Gastrocnemius medialis (tissue), 4 donors: Measurements from ENCODE around the gene AXIN1. TPM values are rescaled to one million over a fixed set of nuclear protein-coding genes. Genes with fewer than 3 reads are reported as not detected.

ENCODE experiments used
- ATAC-seq, 2 donors: fragments of 150-250 bp; one replicate each; pipeline ENCODE4 v1.9.1; 2016
- DNase-seq, 2 donors: peaks; one replicate each; pipeline ENCODE4 v3.0.0-alpha.2; 2019
- H3K27ac ChIP-seq, 4 donors: fragments of 200-600 bp; sonication (generic); 1 replicate in 1 of 4; 2 replicates in 3 of 4; pipeline ENCODE4 v1.5.1; 2016 to 2018; ENCODE audit warnings: mild to moderate bottlenecking in 2 of 4, moderate library complexity in 1 of 4
- H3K27me3 ChIP-seq, 3 donors: fragments of 200-600 bp; sonication (generic) in 2 of 3; 1 replicate in 1 of 3; 2 replicates in 2 of 3; pipeline versions ENCODE4 v1.5.1 to v1.6.0; 2016 to 2019; ENCODE audit warnings: mild to moderate bottlenecking in 1 of 3, moderate library complexity in 1 of 3
- H3K36me3 ChIP-seq, 2 donors: fragments of 200-600 bp; sonication (generic) in 1 of 2; one replicate each; pipeline ENCODE4 v1.5.1; 2017 to 2018
- H3K4me1 ChIP-seq, 2 donors: fragments of 200-600 bp; sonication (generic) in 1 of 2; one replicate each; pipeline ENCODE4 v1.5.1; 2016 to 2017; ENCODE audit warnings: mild to moderate bottlenecking in 2 of 2
- H3K4me3 ChIP-seq, 4 donors: fragments of 200-600 bp; sonication (generic) in 3 of 4; 1 replicate in 1 of 4; 2 replicates in 3 of 4; pipeline ENCODE4 v1.5.1; 2016 to 2019; ENCODE audit warnings: mild to moderate bottlenecking in 2 of 4
- H3K9me3 ChIP-seq, 3 donors: fragments of 200-600 bp; sonication (generic) in 2 of 3; 1 replicate in 1 of 3; 2 replicates in 2 of 3; pipeline ENCODE4 v1.5.1; 2016 to 2019
- POLR2A ChIP-seq, 2 donors: fragments of 450-650 bp; IDR thresholded peaks; one replicate each; pipeline ENCODE4 v1.6.1; 2017; ENCODE audit warnings: antibody characterized with exemption in 2 of 2, mild to moderate bottlenecking in 2 of 2, moderate library complexity in 2 of 2
- in situ Hi-C, 4 donors: fragments of 200-750 bp; cut with MboI; loops; one replicate each; pipeline versions ENCODE4 v1.15.0 to v1.8.0; 2017; ENCODE audit warnings: low sequenced_read_pairs in 4 of 4
- intact Hi-C: fragments of 100-400 bp; cut with DNase I; formaldehyde crosslinking; loops from one replicate; pipeline ENCODE4 v1.15.1; 2023; ENCODE audit warnings: low total_unique reads
- total RNA-seq, 4 donors: library from RNA; depleted of rRNA; stranded (reverse); fragments of >200 nt; gene quantifications; one replicate each; pipeline versions ENCODE4 v1.1.0 to v1.2.3, GENCODE V29; 2016
- TF ChIP-seq, protein P1 (sequence below), 5 experiments: fragments of 450-650 bp in 3 of 5; fragments of 200-600 bp in 2 of 5; sonication (generic) in 2 of 5; IDR thresholded peaks in 4 of 5; conservative IDR thresholded peaks in 1 of 5; 1 replicate in 4 of 5; 2 replicates in 1 of 5; pipeline ENCODE4 v1.5.1; 2016 to 2019; ENCODE audit warnings: antibody characterized with exemption in 5 of 5, mild to moderate bottlenecking in 3 of 5, moderate library complexity in 3 of 5

AXIN1 gene
- total RNA-seq, 4 donors from 2014 or later, result 27.1 to 41.9 (median 32.7) TPM

DNA sequence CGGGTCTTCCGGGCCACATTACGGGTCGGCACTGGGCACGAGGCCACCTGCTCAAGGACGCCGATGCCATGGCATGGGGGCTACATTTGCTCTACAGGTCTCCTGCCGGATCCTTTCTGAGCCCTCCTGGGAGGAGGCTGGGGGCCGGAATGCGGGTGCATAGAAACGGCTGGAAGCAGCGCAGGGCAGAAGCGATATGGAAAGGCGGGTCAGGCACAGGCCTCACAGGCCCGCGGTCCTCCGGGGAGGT is 28.4 kb downstream of the AXIN1 start:
- ATAC-seq (no peak), DNase-seq (no peak)
- Histone ChIP-seq H3K9me3 (no peaks in the 10 kb centered on the region), H3K4me1 (peaks cover 12 to 17% of the 10 kb centered on the region in 2 donors), H3K27ac (no peak overlapping the region), H3K27me3 (no peaks in the 10 kb centered on the region), H3K4me3 (no peak overlapping the region), H3K36me3 (no peaks in the 10 kb centered on the region)
- in situ Hi-C loops, result no loop called here
- TF ChIP-seq POLR2A (IDR thresholded peaks at IDR 0.05), result no peak
- TF ChIP-seq, protein P1, sequence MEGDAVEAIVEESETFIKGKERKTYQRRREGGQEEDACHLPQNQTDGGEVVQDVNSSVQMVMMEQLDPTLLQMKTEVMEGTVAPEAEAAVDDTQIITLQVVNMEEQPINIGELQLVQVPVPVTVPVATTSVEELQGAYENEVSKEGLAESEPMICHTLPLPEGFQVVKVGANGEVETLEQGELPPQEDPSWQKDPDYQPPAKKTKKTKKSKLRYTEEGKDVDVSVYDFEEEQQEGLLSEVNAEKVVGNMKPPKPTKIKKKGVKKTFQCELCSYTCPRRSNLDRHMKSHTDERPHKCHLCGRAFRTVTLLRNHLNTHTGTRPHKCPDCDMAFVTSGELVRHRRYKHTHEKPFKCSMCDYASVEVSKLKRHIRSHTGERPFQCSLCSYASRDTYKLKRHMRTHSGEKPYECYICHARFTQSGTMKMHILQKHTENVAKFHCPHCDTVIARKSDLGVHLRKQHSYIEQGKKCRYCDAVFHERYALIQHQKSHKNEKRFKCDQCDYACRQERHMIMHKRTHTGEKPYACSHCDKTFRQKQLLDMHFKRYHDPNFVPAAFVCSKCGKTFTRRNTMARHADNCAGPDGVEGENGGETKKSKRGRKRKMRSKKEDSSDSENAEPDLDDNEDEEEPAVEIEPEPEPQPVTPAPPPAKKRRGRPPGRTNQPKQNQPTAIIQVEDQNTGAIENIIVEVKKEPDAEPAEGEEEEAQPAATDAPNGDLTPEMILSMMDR (IDR thresholded peaks at IDR 0.05 in 4 of 5, conservative IDR thresholded peaks at IDR 0.05 in 1 of 5), result no peak
- intact Hi-C loops, result no loop called here

DNA sequence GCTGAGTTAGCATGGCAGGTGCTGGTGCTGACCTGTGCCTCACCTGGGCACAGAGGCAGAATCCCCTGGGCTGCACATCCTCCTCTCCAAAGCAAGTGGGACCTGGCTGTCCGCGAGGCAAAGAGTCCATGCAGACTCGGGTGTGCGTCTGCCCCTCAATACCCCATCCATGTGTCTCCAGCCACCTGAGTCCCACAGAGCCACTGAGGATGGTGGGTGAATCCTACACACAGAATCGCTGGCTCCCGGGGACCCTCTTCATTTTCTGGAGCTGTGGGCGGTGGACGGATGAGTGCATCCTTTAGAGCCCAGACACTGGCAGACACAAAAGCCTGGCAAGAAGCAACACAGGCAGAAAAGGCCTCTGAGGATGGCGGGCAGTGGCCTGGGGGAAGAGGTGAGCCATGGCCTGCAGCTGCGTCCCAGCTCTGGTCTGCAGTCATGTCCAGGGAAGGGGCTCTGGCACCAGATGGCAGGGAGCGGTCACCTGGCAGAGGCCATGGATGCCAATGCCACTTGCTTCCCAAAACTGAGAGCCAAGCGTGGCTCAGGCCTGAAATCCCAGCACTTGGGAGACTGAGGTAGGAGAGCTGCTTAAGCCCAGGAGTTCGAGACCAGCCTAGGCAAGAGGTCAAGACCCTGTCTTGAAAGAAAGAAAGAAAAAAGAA is 29.9 kb downstream of the AXIN1 start:
- in situ Hi-C loops (no loop called here), intact Hi-C loops (no loop called here)
- ATAC-seq, result no peak

DNA sequence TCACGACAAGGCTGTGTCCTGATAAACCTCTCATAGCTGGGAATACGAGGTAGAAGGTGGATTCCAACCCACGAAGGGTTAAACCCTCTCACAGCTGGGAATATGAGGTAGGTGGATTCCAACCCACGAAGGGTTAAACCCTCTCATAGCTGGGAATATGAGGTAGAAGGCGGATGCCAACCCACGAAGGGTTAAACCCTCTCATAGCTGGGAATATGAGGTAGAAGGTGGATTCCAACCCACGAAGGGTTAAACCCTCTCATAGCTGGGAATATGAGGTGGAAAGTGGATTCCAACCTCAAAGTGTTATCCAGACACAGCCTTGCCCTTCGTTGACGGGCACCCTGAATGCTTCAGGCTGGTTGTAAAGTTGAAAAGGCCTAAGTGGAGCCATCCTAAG is 31.0 kb downstream of the AXIN1 start:
- Histone ChIP-seq H3K4me3 (no peak overlapping the region), H3K9me3 (no peaks in the 10 kb centered on the region), H3K4me1 (peaks cover under 1% of the 10 kb centered on the region in 2 donors), H3K27ac (no peak overlapping the region), H3K27me3 (no peaks in the 10 kb centered on the region), H3K36me3 (peaks cover 0 to 6% of the 10 kb centered on the region in 2 donors)
- no peak for DNase-seq
- TF ChIP-seq POLR2A (IDR thresholded peaks at IDR 0.05), result no peak
- TF ChIP-seq, protein P1 (IDR thresholded peaks at IDR 0.05 in 4 of 5, conservative IDR thresholded peaks at IDR 0.05 in 1 of 5), result no peak
- intact Hi-C loops, result no loop called here
- in situ Hi-C loops, result no loop called here
- no peak for ATAC-seq

More for the DNA sequence above, 29.9 kb downstream of the AXIN1 start:
- TF ChIP-seq, protein P1 (IDR thresholded peaks at IDR 0.05 in 4 of 5, conservative IDR thresholded peaks at IDR 0.05 in 1 of 5), result no peak
- no peak for TF ChIP-seq POLR2A (IDR thresholded peaks at IDR 0.05)
- H3K4me1 ChIP-seq, result peaks cover 5 to 11% of the 10 kb centered on the region in 2 donors
- no peaks in the 10 kb centered on the region for H3K9me3 ChIP-seq
- H3K27me3 ChIP-seq, result no peaks in the 10 kb centered on the region
- no peak overlapping the region for H3K27ac ChIP-seq
- peaks cover 0 to 6% of the 10 kb centered on the region in 2 donors for H3K36me3 ChIP-seq
- no peak for DNase-seq
- H3K4me3 ChIP-seq, result no peak overlapping the region

DNA sequence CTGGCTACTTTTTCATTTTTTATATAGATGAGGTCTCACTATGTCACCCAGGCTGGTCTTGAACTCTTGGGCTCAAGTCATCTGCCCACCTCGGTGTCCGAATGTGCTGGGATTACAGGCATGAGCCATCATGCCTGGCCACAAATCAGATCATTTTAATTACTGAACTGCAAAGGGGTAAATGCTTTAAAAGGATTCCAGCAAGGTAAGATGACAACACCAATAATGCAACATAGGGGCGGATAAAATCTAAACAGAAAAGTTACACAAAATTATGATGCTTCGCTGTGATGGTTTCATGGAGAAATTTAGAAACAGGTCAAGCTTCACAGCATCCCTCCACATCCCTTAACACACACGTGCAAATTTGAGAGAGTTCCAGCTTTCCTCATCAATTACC is 32.3 kb downstream of the AXIN1 start:
- peaks cover 0 to 6% of the 10 kb centered on the region in 2 donors for H3K36me3 ChIP-seq
- no peaks in the 10 kb centered on the region for H3K4me1 ChIP-seq
- no peak overlapping the region for H3K27ac ChIP-seq
- DNase-seq (no peak), ATAC-seq (no peak)
- intact Hi-C loops (no loop called here), in situ Hi-C loops (no loop called here)
- no peaks in the 10 kb centered on the region for H3K9me3 ChIP-seq
- H3K27me3 ChIP-seq, result no peaks in the 10 kb centered on the region
- H3K4me3 ChIP-seq, result no peak overlapping the region
- no peak for TF ChIP-seq POLR2A (IDR thresholded peaks at IDR 0.05)

DNA sequence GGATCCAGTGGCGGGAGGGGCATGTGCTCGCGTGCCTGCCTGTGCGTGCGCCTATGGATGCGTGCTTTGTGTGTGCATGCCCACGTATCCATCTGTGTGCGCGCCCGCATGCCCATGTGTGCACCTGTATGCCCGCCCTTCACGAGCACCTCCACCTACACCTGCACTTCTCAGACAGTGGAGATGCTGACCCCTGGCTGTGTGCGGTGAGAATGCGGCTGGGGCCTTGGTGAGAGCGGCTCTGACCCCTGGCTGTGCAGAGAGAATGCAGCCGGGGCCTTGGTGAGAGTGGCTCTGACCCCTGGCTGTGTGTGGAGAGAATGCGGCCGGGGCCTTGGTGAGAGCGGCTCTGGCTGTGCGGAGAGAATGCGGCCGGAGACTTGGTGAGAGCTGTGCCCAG is 33.9 kb downstream of the AXIN1 start:
- ATAC-seq (no peak), DNase-seq (no peak)
- intact Hi-C loops, result no loop called here
- Histone ChIP-seq H3K27ac (no peak overlapping the region), H3K4me1 (no peaks in the 10 kb centered on the region), H3K27me3 (no peaks in the 10 kb centered on the region), H3K36me3 (peaks cover 0 to 16% of the 10 kb centered on the region in 2 donors), H3K4me3 (no peak overlapping the region), H3K9me3 (no peaks in the 10 kb centered on the region)
- in situ Hi-C loops, result no loop called here
- no peak for TF ChIP-seq POLR2A (IDR thresholded peaks at IDR 0.05)
- TF ChIP-seq, protein P1 (IDR thresholded peaks at IDR 0.05 in 4 of 5, conservative IDR thresholded peaks at IDR 0.05 in 1 of 5), result no peak
